Measurements from ENCODE around the gene MTREX.
A peak's percentile ranks its signal among the peaks of the same experiment; 100 is the strongest.

Gene MTREX

GRCh38 chr5:55385846-55386245 is 78.1 kb downstream of the MTREX start:
- DNase-seq, result no peak

DNA sequence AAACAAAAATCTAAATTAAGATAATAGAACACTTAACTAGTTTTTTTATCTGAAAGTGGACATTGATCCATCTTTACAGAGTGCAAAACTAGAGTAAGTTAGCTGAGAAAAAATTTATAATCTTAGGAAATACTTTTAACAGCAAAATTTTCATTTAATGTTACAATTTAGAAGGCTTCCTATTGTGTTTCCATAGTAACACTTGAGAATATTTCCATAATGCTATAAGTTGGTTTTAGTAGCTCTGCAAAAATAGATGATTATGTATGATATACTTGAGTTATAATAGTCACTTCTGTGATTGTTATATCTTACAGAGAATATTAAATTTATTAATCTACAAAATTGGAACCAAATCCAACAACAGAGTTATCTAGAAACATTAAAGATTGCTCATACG is 78.6 kb downstream of the MTREX start:
- DNase-seq, result no peak

- no peak for DNase-seq
Observed at GRCh38 chr5:55387865-55388264, 80.1 kb downstream of the MTREX start.

DNA sequence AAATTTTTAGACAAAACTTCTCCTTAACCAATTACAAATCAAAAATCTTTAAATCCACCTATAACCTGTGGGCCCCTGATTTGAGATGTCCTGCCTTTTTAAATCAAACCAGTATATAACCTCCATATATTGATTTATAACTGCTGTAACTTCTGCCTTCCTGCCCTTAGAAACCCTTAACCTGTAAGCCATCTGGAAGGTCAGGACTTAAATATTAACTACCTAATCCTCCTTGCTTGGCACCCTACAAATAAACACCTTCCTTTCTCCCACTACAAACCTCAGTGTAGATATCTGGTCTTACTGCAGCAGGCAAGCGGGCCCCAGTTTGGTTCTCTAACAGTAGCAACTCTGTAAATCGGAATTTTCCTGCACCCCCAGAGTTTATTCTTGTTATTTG is 83.9 kb downstream of the MTREX start:
- DNase-seq, result no peak

DNA sequence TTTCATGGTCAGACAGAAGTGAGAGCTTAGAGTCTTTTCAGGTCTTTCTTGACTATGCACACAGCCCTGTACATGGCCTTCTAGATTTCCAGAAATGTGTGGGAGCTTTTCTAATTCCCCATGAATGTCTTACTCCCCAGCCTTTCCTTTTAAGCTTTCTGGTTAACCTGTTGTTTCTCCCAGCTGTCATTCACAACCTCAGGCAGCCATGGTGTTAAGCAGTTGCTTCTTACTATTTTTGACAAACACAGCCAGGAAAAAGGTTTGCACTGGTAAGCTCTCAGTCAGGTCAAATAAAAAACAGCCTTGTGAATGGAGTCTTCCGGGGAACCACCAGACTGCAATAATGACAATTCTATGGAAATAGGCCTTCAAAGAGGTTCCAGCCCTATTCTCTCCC is 84.9 kb downstream of the MTREX start:
- no peak for DNase-seq

- no peak for DNase-seq
Observed at GRCh38 chr5:55393501-55394175, 85.8 kb downstream of the MTREX start.

GRCh38 chr5:55402199-55402598 is 94.4 kb downstream of the MTREX start:
- no peak for DNase-seq

- no peak for DNase-seq
Observed at GRCh38 chr5:55406292-55406691, 98.5 kb downstream of the MTREX start.

DNA sequence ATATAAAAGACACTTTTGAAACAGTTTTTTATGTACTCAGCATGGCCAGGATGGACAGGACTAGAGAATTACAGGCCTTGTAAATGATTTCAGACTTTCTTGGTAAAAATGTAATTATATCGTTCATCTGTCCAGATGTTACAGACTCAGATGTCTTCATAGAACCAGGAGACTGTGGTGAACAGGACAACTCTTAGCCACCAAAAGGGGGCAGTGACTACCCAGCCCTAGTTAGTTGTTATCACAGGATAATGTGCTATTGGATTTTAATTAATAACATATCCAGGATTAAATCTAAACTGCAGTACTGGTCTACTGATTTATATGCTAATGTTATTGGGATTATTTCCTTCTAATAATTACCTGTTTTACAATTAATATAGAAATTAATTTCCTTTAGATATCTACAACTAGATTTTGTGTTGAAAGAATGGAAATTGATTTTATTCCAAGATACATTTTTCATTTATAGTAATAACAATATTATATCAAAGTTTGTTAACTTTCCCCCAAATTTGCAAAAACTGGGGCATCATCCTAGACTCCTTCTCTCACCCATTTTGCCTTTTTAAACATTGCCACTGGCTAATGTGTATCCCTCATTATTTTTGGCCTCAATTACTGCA is 99.4 kb downstream of the MTREX start:
- DNase-seq, result peak; percentile 4 to 33

- DNase-seq, result no peak
Observed at GRCh38 chr5:55407984-55408383, 100.2 kb downstream of the MTREX start.

DNA sequence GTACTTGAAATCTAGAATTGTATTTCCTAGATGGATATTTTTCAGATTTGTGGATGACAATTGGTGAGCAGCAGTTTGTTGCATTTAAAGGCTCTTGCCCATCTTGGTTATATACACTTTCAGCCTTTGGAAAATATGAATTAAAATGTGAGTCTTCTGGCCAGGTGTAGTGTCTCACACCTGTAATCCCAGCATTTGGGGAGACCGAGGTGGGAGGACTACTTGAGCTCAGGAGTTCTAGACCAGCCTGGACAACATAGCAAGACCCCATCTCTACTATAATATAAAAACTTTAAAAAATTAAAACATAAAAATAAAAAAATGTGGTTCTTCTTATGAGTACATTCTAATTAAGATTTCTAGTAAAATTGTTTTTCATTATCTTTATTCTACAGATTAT is 102.0 kb downstream of the MTREX start:
- DNase-seq, result no peak

DNA sequence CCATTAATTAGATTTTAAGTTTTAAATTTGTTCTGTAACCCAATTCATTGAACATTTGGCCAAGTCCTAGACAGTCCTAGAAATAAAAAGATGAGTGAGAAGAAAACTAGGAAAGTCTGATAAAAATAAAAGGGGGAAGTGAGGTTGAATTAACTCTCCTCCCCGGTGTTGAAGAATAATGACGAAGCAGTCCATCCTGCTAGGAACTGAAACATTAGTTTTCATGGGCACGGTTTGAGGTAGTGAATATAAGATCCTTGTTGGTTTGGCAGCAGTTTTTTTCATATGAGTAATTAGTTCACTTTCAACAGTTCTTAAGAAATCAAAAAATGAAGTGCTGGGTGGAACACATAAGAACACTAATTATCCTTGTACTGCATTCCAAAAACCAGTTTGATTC is 103.1 kb downstream of the MTREX start:
- no peak for DNase-seq

GRCh38 chr5:55411876-55412275 is 104.1 kb downstream of the MTREX start:
- DNase-seq, result no peak

DNA sequence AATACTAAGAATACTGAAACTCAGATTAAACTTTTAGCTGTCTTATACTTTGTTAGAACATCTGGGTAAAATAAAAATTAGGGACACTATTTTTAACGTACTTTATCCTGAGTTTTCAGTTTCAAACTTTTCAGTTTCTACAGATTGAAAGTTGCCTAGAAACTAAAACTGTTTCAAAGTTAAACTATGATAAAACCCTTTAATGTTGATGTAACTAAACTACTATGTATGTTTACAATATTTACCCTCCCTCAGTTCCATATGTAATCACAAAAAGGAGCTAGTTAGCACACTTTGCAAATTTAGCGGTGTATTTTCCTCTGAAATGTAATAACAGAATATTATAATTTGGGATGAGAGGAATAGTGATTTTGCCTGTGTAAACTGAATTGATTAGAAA is 105.9 kb downstream of the MTREX start:
- no peak for DNase-seq

- no peak for DNase-seq
Observed at GRCh38 chr5:55415071-55415470, 107.3 kb downstream of the MTREX start.

- DNase-seq, result no peak
Observed at GRCh38 chr5:55416306-55416705, 108.5 kb downstream of the MTREX start.

DNA sequence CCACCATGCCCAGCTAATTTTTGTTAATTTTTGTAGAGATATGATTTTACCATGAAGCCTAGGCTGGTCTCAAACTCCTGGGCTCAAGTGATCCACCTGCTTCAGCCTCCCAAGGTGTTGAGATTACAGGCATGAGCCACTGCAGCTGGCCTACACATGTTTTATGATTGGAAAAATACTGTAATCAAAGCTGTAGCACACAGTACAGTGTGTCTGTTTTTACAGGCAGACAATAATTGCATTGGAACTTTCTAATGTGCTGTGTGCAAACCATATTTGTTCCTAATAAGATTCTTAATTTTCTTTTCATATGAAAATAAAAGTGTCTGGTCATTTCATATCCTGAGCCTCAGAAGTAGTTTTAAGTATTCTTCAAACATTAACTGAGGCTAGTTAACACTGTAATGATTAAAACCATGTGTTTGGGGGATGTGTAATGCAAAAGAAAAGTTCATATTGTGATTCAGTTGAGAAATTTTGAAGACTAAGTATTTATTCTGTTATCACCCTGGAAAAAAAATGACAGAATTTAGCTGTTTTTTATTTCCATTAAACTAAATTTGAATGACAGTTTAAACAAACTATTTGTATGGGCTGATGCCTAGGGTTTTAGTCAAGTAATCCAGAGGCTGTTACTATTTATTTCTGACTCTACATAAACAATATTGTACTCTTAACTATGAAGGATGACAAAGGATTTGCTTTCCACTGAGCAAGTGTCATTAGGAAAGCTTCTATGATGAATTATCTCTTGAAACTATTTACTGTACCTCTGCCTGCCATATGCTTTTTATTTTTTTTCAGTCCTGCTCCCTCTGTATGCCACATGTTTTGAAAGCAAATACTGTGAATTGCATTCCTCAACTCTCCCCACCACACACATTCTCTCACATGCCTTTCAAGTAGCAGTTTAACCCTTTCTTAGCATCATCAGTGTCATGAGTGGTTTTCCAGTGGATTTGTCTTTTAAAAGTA is 111.5 kb downstream of the MTREX start:
- DNase-seq, result no peak

DNA sequence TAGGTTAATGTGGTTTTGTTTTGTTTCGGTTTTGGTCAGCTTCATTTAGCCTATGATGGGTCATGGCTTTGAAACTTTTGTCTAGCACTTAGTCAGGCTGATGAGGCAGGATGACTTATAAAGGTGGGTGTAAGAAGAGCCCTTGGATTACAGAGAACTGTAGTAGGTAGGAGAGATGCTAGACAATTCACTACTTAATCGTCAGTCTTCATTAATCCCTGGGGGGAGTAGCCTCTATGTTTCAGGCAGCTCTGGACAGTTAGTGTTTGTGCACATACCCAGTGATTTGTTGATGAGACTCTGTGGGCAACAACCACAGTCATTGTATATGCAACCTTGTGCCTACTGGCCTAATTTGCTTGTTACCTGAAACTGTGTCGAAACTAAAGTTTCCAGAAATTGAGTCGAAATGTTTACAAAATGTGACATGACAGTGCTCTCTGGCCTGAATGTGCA is 113.3 kb downstream of the MTREX start:
- no peak for DNase-seq

DNA sequence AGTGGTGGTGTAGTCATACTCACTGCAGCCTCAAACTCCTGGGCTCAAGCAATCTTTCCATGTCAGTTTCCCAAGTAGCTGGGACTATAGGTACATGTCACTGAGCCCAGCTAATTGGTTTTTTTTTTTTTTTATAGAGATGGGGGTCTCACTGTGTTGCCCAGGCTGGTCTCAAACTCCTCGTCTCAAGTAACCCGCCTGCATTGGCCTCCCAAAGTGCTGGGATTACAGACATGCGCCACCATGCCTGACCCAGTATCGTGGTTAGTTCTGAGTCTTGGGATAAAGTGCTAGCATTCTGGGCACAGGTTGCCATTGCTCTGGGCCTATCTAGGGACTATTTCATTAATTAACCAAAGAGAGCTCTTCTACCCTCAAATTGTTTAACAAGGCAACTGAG is 118.7 kb downstream of the MTREX start:
- no peak for DNase-seq

GRCh38 chr5:55427157-55427556 is 119.4 kb downstream of the MTREX start:
- peak in 1 of 2 experiments; percentile 8 for DNase-seq

DNA sequence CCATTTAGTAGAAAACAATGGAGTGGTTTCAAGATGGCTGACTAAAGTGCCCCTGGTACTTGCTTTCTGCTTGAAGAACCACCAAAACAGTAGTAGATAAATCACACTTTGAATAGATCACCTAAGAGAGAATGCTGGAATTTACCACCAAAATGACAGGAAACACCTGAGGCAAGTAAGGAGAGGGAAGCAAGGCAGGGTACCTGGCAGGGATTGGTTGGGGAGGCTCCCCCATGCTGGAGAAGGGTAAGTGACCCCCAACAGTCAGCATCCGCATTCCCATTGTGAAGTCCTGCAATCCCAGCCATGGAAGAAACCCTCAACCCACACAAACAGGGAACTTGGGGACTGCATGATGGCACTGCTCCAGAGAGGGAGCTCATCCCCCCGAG is 121.4 kb downstream of the MTREX start:
- DNase-seq, result no peak

DNA sequence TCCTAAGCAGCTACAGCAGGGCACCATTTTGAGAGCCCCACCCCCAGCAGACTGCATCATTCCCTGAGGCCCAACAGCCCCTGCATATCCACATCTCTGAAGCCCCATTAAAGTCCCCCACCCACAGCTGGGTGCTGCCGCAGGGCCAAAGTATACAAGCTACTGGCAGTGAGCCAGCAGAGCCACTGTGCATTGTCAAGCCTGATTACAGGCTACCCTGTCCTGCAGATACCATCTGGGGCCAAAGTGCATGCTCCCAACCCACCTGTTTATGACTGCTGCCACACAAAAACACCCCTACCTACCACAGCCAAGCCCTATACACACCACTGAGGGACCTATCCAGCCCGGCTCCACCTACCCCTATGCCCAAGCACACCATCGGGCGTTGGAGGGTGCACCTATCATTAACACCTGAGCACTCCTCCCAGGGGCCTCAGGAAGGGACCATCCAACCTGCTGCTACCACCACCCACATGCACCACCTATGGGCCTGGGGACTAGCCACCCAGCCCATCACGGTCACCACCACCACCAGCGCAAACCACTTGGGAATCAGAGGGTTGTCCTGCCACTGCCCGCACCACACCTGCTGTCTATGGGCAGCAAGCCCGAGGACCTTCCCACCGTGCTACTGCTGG is 121.9 kb downstream of the MTREX start:
- DNase-seq, result peak in 1 of 2 experiments; percentile 7

- no peak for DNase-seq
Observed at GRCh38 chr5:55432549-55432948, 124.8 kb downstream of the MTREX start.

All from NCI-H446 (cell line).